ENCODE results near the gene SH3D21. TPM values are rescaled to one million over a fixed set of nuclear protein-coding genes. Genes with fewer than 3 reads are reported as not detected.
A peak's percentile ranks its signal among the peaks of the same experiment; 100 is the strongest.

Gene SH3D21
- total RNA-seq, 2 experiments from 2014 or later, result 15.2 to 16.7 TPM

- CTCF ChIA-PET (ENCODE audit: unreplicated experiment), result no interaction called here
- TF ChIP-seq CTCF (conservative IDR thresholded peaks at IDR 0.05; ENCODE audit: low read length) (no peak), EZH2phosphoT487 (IDR thresholded peaks at IDR 0.05; ENCODE audit: borderline replicate concordance, low read depth, low read length) (no peak)
- 0 out of 2 replicates have a peak overlapping the region, but pooled peaks have one; percentile 4 for H3K4me2 ChIP-seq (ENCODE audit: low read length)
- H3K4me1 ChIP-seq (ENCODE audit: insufficient read depth, low read length, poor library complexity, severe bottlenecking), result peaks cover 37% of the 10 kb centered on the region
- H3K36me3 ChIP-seq (ENCODE audit: insufficient read depth, low read length), result peaks cover 68% of the 10 kb centered on the region
- 0 out of 2 replicates have a peak, but pooled peaks cover 4% of the 10 kb centered on the region for H4K20me1 ChIP-seq (ENCODE audit: insufficient read depth, low read length)
- H3K79me2 ChIP-seq (ENCODE audit: insufficient read depth, low read depth, low read length), result peaks cover 16% of the 10 kb centered on the region; the same call in 1 of the 2 replicates
- no peak overlapping the region for H3K27ac ChIP-seq (ENCODE audit: low read depth, low read length, poor library complexity, severe bottlenecking)
- H3K9me2 ChIP-seq (ENCODE audit: insufficient read depth, low read length), result no peaks in the 10 kb centered on the region
- POLR2A ChIA-PET, result no interaction called here
- H3K4me3 ChIP-seq (ENCODE audit: low read depth, low read length, poor library complexity, severe bottlenecking), result no peak overlapping the region
- no TSS peak for BruUV-seq (replicated peaks)
- intact Hi-C loops (cut with micrococcal nuclease; ENCODE audit: unreplicated experiment), result no loop called here
- no peak for DNase-seq (ENCODE audit: low spot score)
- no peak overlapping the region for H2AFZ ChIP-seq (ENCODE audit: low read length)
- H3K9me3 ChIP-seq (ENCODE audit: low read length), result no peaks in the 10 kb centered on the region
These were observed 59.2 kb downstream of the SH3D21 start for GRCh38 chr1:36365381-36365780.

GRCh38 chr1:36366091-36366661 lies 60.0 kb downstream of the SH3D21 start:
- 0 out of 2 replicates have a peak, but pooled peaks cover 4% of the 10 kb centered on the region for H4K20me1 ChIP-seq (ENCODE audit: insufficient read depth, low read length)
- POLR2A ChIA-PET, result interaction anchor here (0.7 kb wide), 1 partner anchor 57 kb away, joined by 3 read pairs; no protein-coding TSS in a partner anchor
- H3K9me2 ChIP-seq (ENCODE audit: insufficient read depth, low read length), result no peaks in the 10 kb centered on the region
- H3K4me3 ChIP-seq (ENCODE audit: low read depth, low read length, poor library complexity, severe bottlenecking), result no peak overlapping the region
- peak; percentile 33; the same call in 1 of the 2 replicates for TF ChIP-seq CTCF (conservative IDR thresholded peaks at IDR 0.05; ENCODE audit: low read length)
- no peak for TF ChIP-seq EZH2phosphoT487 (IDR thresholded peaks at IDR 0.05; ENCODE audit: borderline replicate concordance, low read depth, low read length)
- no peak overlapping the region for H2AFZ ChIP-seq (ENCODE audit: low read length)
- H3K79me2 ChIP-seq (ENCODE audit: insufficient read depth, low read depth, low read length), result peaks cover 23% of the 10 kb centered on the region; the same call in 1 of the 2 replicates
- H3K4me2 ChIP-seq (ENCODE audit: low read length), result peak overlapping the region; percentile 41
- peak; percentile 73 for DNase-seq (ENCODE audit: low spot score)
- H3K9me3 ChIP-seq (ENCODE audit: low read length), result no peaks in the 10 kb centered on the region
- intact Hi-C loops (cut with micrococcal nuclease; ENCODE audit: unreplicated experiment), result no loop called here
- peaks cover 65% of the 10 kb centered on the region for H3K36me3 ChIP-seq (ENCODE audit: insufficient read depth, low read length)
- no TSS peak for BruUV-seq (replicated peaks)
- CTCF ChIA-PET (ENCODE audit: unreplicated experiment), result interaction anchor here (0.7 kb wide), 1 partner anchor 12 kb away, joined by 3 read pairs; no protein-coding TSS in a partner anchor
- peak overlapping the region; percentile 12 for H3K27ac ChIP-seq (ENCODE audit: low read depth, low read length, poor library complexity, severe bottlenecking)
- peaks cover 45% of the 10 kb centered on the region for H3K4me1 ChIP-seq (ENCODE audit: insufficient read depth, low read length, poor library complexity, severe bottlenecking)

- DNase-seq (ENCODE audit: low spot score), result no peak
- H3K4me1 ChIP-seq (ENCODE audit: insufficient read depth, low read length, poor library complexity, severe bottlenecking), result peaks cover 54% of the 10 kb centered on the region
- no peak overlapping the region for H3K27ac ChIP-seq (ENCODE audit: low read depth, low read length, poor library complexity, severe bottlenecking)
- intact Hi-C loops (cut with micrococcal nuclease; ENCODE audit: unreplicated experiment), result no loop called here
- no TSS peak for BruUV-seq (replicated peaks)
- TF ChIP-seq EZH2phosphoT487 (IDR thresholded peaks at IDR 0.05; ENCODE audit: borderline replicate concordance, low read depth, low read length), result no peak
- no peak for TF ChIP-seq CTCF (conservative IDR thresholded peaks at IDR 0.05; ENCODE audit: low read length)
- H3K4me3 ChIP-seq (ENCODE audit: low read depth, low read length, poor library complexity, severe bottlenecking), result no peak overlapping the region
- H2AFZ ChIP-seq (ENCODE audit: low read length), result no peak overlapping the region
- 0 out of 2 replicates have a peak, but pooled peaks cover 4% of the 10 kb centered on the region for H4K20me1 ChIP-seq (ENCODE audit: insufficient read depth, low read length)
- H3K9me3 ChIP-seq (ENCODE audit: low read length), result no peaks in the 10 kb centered on the region
- no peak overlapping the region for H3K4me2 ChIP-seq (ENCODE audit: low read length)
- H3K79me2 ChIP-seq (ENCODE audit: insufficient read depth, low read depth, low read length), result peaks cover 27% of the 10 kb centered on the region; the same call in 1 of the 2 replicates
- peaks cover 58% of the 10 kb centered on the region for H3K36me3 ChIP-seq (ENCODE audit: insufficient read depth, low read length)
- H3K9me2 ChIP-seq (ENCODE audit: insufficient read depth, low read length), result no peaks in the 10 kb centered on the region
- ChIA-PET CTCF (ENCODE audit: unreplicated experiment) (interaction anchor here (1.5 kb wide), 1 partner anchor 24 kb away, joined by 6 read pairs; no protein-coding TSS in a partner anchor), POLR2A (interaction anchor here (0.7 to 1.2 kb wide), 4 partner anchors 17 to 56 kb away, joined by 3 to 4 read pairs (median 3); partner anchors contain the start of gene LSM10)
These were observed 60.9 kb downstream of the SH3D21 start for GRCh38 chr1:36367066-36367465.
